RPMI8226 (cell line): ENCODE results near the gene BICC1.
"Not testable (repeated sequence)": the region's sequence is repeated elsewhere in the genome, so short reads cannot be mapped to it uniquely, and the experiment has no call there.

Experiments
- DNase-seq: peaks from one replicate; pipeline ENCODE4 v3.0.0-alpha.2; 2015

Gene BICC1

GRCh38 chr10:58567652-58568051 is 55.0 kb downstream of the BICC1 start:
- DNase-seq = no peak

GRCh38 chr10:58568428-58568935 is 55.8 kb downstream of the BICC1 start:
- no peak for DNase-seq

- no peak for DNase-seq
Measured at GRCh38 chr10:58570307-58570723, 57.6 kb downstream of the BICC1 start.

- DNase-seq = no peak
Measured at GRCh38 chr10:58570979-58571378, 58.3 kb downstream of the BICC1 start.

GRCh38 chr10:58573144-58573543 is 60.5 kb downstream of the BICC1 start:
- DNase-seq = no peak

- DNase-seq = no peak
Measured at GRCh38 chr10:58574058-58574457, 61.4 kb downstream of the BICC1 start.

GRCh38 chr10:58575491-58575890 is 62.8 kb downstream of the BICC1 start:
- DNase-seq = no peak

GRCh38 chr10:58576751-58577436 is 64.2 kb downstream of the BICC1 start:
- DNase-seq = no peak

- no peak for DNase-seq
Measured at GRCh38 chr10:58577437-58577777, 64.7 kb downstream of the BICC1 start.

- DNase-seq = no peak
Measured at GRCh38 chr10:58578366-58578765, 65.7 kb downstream of the BICC1 start.

GRCh38 chr10:58579011-58579655 is 66.5 kb downstream of the BICC1 start:
- DNase-seq = no peak

GRCh38 chr10:58582045-58582444 is 69.4 kb downstream of the BICC1 start:
- DNase-seq = no peak

GRCh38 chr10:58585435-58585834 is 72.8 kb downstream of the BICC1 start:
- DNase-seq = no peak

- no peak for DNase-seq
Measured at GRCh38 chr10:58586282-58587245, 73.9 kb downstream of the BICC1 start.

GRCh38 chr10:58587676-58588075 is 75.0 kb downstream of the BICC1 start:
- DNase-seq = no peak

- no peak for DNase-seq
Measured at GRCh38 chr10:58588673-58589265, 76.1 kb downstream of the BICC1 start.

GRCh38 chr10:58590152-58590840 is 77.6 kb downstream of the BICC1 start:
- no peak for DNase-seq

GRCh38 chr10:58590924-58591323 is 78.3 kb downstream of the BICC1 start:
- DNase-seq = no peak

GRCh38 chr10:58593008-58593407 is 80.3 kb downstream of the BICC1 start:
- DNase-seq = no peak

- DNase-seq = not testable (repeated sequence)
Measured at GRCh38 chr10:58597211-58597610, 84.5 kb downstream of the BICC1 start.

GRCh38 chr10:58599927-58600553 is 87.4 kb downstream of the BICC1 start:
- no peak for DNase-seq

GRCh38 chr10:58608351-58608750 is 95.7 kb downstream of the BICC1 start:
- no peak for DNase-seq
